B cell (primary cell): ENCODE data around the gene CFAP74. TPM values are rescaled to one million over a fixed set of nuclear protein-coding genes. Genes with fewer than 3 reads are reported as not detected.

ENCODE experiments used
- ATAC-seq: fragments of 200-7000 bp; cut with Tn5 transposase; one replicate; pipeline ENCODE4 v1.10.0; 2021; ENCODE audit warnings: low read depth, mild to moderate bottlenecking, moderate number of reproducible peaks, moderate library complexity
- CTCF ChIA-PET: fragments of 350-600 bp; sonication (Branson Sonifier 250); formaldehyde crosslinking; loops from one replicate; lab custom pipeline; 2021; ENCODE audit warnings: antibody characterized with exemption, inconsistent platforms; lab: Charles Lee
- POLR2A ChIA-PET: fragments of 350-600 bp; sonication (Branson Sonifier 250); formaldehyde crosslinking; loops from one replicate; lab custom pipeline; 2021; ENCODE audit warnings: antibody characterized with exemption; lab: Charles Lee
- DNase-seq: peaks from one replicate; pipeline ENCODE4 v3.0.0; 2013
- H2AFZ ChIP-seq: 2 replicates; pipeline ENCODE4 v1.6.1; 2012; ENCODE audit warnings: mild to moderate bottlenecking, low read depth, low read length; ENCODE audit not compliant: insufficient read depth, poor library complexity, severe bottlenecking
- H3K27ac ChIP-seq, 2 donors: 1 replicate in 1 of 2; 2 replicates in 1 of 2; pipeline ENCODE4 v1.5.1; 2012 to 2013; ENCODE audit warnings: low read length in 2 of 2, mild to moderate bottlenecking in 2 of 2, moderate library complexity in 1 of 2
- H3K27me3 ChIP-seq, 4 experiments: fragments of 200-600 bp in 1 of 4; sonication (generic) in 1 of 4; replicated peaks in 1 of 4; 1 replicate in 2 of 4; 2 replicates in 2 of 4; pipeline versions ENCODE4 v1.6.1 to v1.7.0; 2013 to 2016; ENCODE audit warnings: low read length in 3 of 4, mild to moderate bottlenecking in 2 of 4, mixed read lengths in 1 of 4, moderate library complexity in 1 of 4; ENCODE audit not compliant: insufficient read depth in 4 of 4, control insufficient read depth in 3 of 4; ENCODE audit errors: control extremely low read depth in 1 of 4
- H3K36me3 ChIP-seq, 2 experiments: replicated peaks in 1 of 2; 1 replicate in 1 of 2; 2 replicates in 1 of 2; pipeline versions ENCODE4 v1.6.1 to v1.7.1; 2013; ENCODE audit warnings: low read length in 1 of 2; ENCODE audit not compliant: insufficient read depth in 2 of 2, control insufficient read depth in 1 of 2; ENCODE audit errors: control extremely low read depth in 1 of 2, extremely low read depth in 1 of 2
- H3K4me1 ChIP-seq, 2 donors: fragments of 200-600 bp in 1 of 2; sonication (generic) in 1 of 2; 1 replicate in 1 of 2; 2 replicates in 1 of 2; pipeline versions ENCODE4 v1.5.1 to v1.6.1; 2013 to 2017; ENCODE audit warnings: low read length in 2 of 2; ENCODE audit not compliant: control insufficient read depth in 2 of 2, insufficient read depth in 2 of 2
- H3K4me2 ChIP-seq: replicated peaks from 2 replicates; pipeline ENCODE3; 2012; ENCODE audit warnings: mild to moderate bottlenecking, low read depth, low read length; ENCODE audit not compliant: poor library complexity, severe bottlenecking
- H3K4me3 ChIP-seq, 5 experiments: fragments of 200-600 bp in 1 of 5; sonication (generic) in 1 of 5; 1 replicate in 3 of 5; 2 replicates in 2 of 5; pipeline versions ENCODE4 v1.5.1 to v1.7.0; 2011 to 2016; ENCODE audit warnings: low read length in 4 of 5, mild to moderate bottlenecking in 4 of 5, low read depth in 2 of 5, control low read depth in 1 of 5, moderate library complexity in 1 of 5; ENCODE audit not compliant: insufficient read depth in 1 of 5; ENCODE audit errors: control extremely low read depth in 1 of 5, extremely low read depth in 1 of 5
- H3K79me2 ChIP-seq: fragments of 200-600 bp; sonication (generic); one replicate; pipeline ENCODE4 v1.6.0; 2016; ENCODE audit warnings: low read length; ENCODE audit not compliant: control insufficient read depth, insufficient read depth
- H3K9ac ChIP-seq: fragments of 200-600 bp; sonication (generic); 2 replicates; pipeline ENCODE4 v1.6.1; 2017; ENCODE audit warnings: mild to moderate bottlenecking, low read length, moderate library complexity
- H3K9me3 ChIP-seq, 3 donors: one replicate each; pipeline versions ENCODE4 v1.6.1 to v1.7.1; 2013; ENCODE audit warnings: low read length in 2 of 3; ENCODE audit not compliant: control insufficient read depth in 2 of 3, insufficient read depth in 1 of 3; ENCODE audit errors: control extremely low read depth in 1 of 3
- H4K20me1 ChIP-seq: 2 replicates; pipeline ENCODE4 v1.6.0; 2012; ENCODE audit warnings: mild to moderate bottlenecking, low read length; ENCODE audit not compliant: insufficient read depth, control insufficient read depth, poor library complexity, severe bottlenecking
- H3K27ac Mint-ChIP-seq: one replicate; pipeline ENCODE4 v1.8.0; 2021; ENCODE audit warnings: mixed read lengths
- H3K27me3 Mint-ChIP-seq: one replicate; pipeline ENCODE4 v1.8.0; 2021; ENCODE audit warnings: mixed read lengths
- H3K4me1 Mint-ChIP-seq: one replicate; pipeline ENCODE4 v1.8.0; 2021; ENCODE audit warnings: mixed read lengths
- H3K4me3 Mint-ChIP-seq: one replicate; pipeline ENCODE4 v1.8.0; 2021; ENCODE audit warnings: mixed read lengths
- H3K9me3 Mint-ChIP-seq: one replicate; pipeline ENCODE4 v1.8.0; 2022; ENCODE audit warnings: mixed read lengths; ENCODE audit not compliant: insufficient read depth
- EZH2 ChIP-seq: IDR thresholded peaks from 2 replicates; pipeline ENCODE4 v1.6.1; 2012; ENCODE audit warnings: borderline replicate concordance, low read depth, mild to moderate bottlenecking, moderate library complexity, low read length; ENCODE audit not compliant: insufficient read depth, poor library complexity, severe bottlenecking
- WGBS: methylation state at CpG from one replicate; pipeline ENCODE4 v1.1.5; 2013; ENCODE audit warnings: missing lambda C conversion rate; ENCODE audit not compliant: insufficient coverage; 5-methylcytosine and 5-hydroxymethylcytosine counted together
- intact Hi-C: fragments of 100-400 bp; cut with micrococcal nuclease; formaldehyde crosslinking; loops from one replicate; pipeline ENCODE4 v1.10.0; 2022
- polyA plus RNA-seq: library from polyadenylated mRNA; depleted of rRNA; stranded (reverse); fragments of >200 nt; gene quantifications from 2 replicates; pipeline ENCODE4 v1.2.3, GENCODE V29; 2012
- total RNA-seq, 2 donors: library from RNA; stranded (reverse); fragments of 120-200 nt in 1 of 2; gene quantifications; 1 replicate in 1 of 2; 2 replicates in 1 of 2; pipeline versions ENCODE4 v1.2.3 to v1.2.4, GENCODE V29; 2013 to 2022
- TF ChIP-seq, protein P1 (sequence below): fragments of 200-600 bp; IDR thresholded peaks from one replicate; pipeline ENCODE4 v1.8.0; 2022; ENCODE audit warnings: antibody characterized with exemption, mild to moderate bottlenecking

CFAP74 gene
- total and polyA plus RNA-seq, 2 donors (not counting 1 experiment from before 2014, with no cell fraction given) = not detected

DNA sequence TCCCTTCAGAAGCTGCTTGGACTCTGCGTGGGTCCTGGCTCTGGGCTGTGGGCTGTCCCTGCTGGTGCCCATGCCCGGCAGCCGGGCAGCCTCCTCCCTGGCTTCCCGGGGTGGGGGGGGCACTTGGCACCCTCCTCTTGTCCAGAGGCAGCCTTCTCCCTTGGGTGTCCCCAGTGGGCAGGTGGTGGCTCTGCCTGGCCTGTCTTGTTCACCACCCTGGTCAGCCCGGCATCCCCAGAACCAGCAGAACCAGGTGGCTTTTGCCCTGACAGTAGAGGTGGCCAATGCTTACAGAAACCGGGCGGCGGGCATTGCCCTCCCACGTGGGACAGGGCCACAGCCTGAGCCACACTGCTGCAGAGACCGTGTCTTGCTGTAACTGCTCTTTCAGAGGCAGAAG, 38.0 kb downstream of the CFAP74 start:
- Mint-ChIP-seq H3K27ac (no peak overlapping the region), H3K27me3 (peaks cover 18% of the 10 kb centered on the region), H3K9me3 (no peaks in the 10 kb centered on the region), H3K4me3 (no peak overlapping the region), H3K4me1 (no peaks in the 10 kb centered on the region)
- POLR2A ChIA-PET = no interaction called here
- Histone ChIP-seq H3K9ac (no peak overlapping the region), H2AFZ (no peak overlapping the region), H3K4me2 (no peak overlapping the region), H3K27ac (no peak overlapping the region), H3K9me3 (peaks cover 0 to 10% (median 0%) of the 10 kb centered on the region in 3 donors), H3K36me3 (no peaks in the 10 kb centered on the region), H3K4me3 (no peak overlapping the region), H3K4me1 (no peaks in the 10 kb centered on the region), H3K79me2 (no peaks in the 10 kb centered on the region), H4K20me1 (no peaks in the 10 kb centered on the region), H3K27me3 (peaks cover 0 to 11% (median 0%) of the 10 kb centered on the region in 4 experiments)
- TF ChIP-seq, protein P1, sequence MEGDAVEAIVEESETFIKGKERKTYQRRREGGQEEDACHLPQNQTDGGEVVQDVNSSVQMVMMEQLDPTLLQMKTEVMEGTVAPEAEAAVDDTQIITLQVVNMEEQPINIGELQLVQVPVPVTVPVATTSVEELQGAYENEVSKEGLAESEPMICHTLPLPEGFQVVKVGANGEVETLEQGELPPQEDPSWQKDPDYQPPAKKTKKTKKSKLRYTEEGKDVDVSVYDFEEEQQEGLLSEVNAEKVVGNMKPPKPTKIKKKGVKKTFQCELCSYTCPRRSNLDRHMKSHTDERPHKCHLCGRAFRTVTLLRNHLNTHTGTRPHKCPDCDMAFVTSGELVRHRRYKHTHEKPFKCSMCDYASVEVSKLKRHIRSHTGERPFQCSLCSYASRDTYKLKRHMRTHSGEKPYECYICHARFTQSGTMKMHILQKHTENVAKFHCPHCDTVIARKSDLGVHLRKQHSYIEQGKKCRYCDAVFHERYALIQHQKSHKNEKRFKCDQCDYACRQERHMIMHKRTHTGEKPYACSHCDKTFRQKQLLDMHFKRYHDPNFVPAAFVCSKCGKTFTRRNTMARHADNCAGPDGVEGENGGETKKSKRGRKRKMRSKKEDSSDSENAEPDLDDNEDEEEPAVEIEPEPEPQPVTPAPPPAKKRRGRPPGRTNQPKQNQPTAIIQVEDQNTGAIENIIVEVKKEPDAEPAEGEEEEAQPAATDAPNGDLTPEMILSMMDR = no peak
- TF ChIP-seq EZH2 = no peak
- CTCF ChIA-PET = no interaction called here
- no peak for DNase-seq
- 83% methylated on average over 10 of the region's 10 CpGs for WGBS
- ATAC-seq = no peak
- intact Hi-C loops = no loop called here

DNA sequence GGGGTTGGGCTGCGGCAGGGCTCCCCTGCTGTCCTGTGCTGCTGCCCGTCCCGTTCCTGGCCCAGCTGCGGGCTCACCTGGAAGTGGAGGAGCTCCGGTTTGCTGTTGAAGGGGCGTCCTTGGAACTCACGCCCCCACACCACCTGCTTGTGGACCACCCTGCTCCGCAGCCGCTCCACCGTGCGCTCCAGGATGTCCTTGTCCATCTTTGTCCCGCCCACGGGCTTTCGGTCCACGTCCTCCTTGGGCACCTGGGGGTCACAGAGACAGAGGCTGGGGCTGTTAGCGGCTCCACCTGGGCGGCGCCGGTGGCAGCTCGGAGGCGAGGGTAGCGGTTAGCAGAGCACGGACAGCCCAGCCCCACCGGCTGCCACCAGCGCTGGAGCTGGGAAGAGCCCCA, 38.8 kb downstream of the CFAP74 start:
- Mint-ChIP-seq H3K27ac (no peak overlapping the region), H3K27me3 (peaks cover 19% of the 10 kb centered on the region), H3K4me1 (no peaks in the 10 kb centered on the region), H3K9me3 (no peaks in the 10 kb centered on the region), H3K4me3 (no peak overlapping the region)
- DNase-seq (no peak), ATAC-seq (no peak)
- TF ChIP-seq EZH2 = no peak
- TF ChIP-seq, protein P1 = no peak
- H3K79me2 ChIP-seq = no peaks in the 10 kb centered on the region
- H2AFZ ChIP-seq = no peak overlapping the region
- no peaks in the 10 kb centered on the region for H3K4me1 ChIP-seq
- 86% methylated on average over 25 of the region's 25 CpGs for WGBS
- no peak overlapping the region for H3K4me2 ChIP-seq
- no peak overlapping the region for H3K27ac ChIP-seq
- H3K9me3 ChIP-seq = peaks cover 0 to 4% (median 0%) of the 10 kb centered on the region in 3 donors
- no peak overlapping the region for H3K4me3 ChIP-seq
- H3K36me3 ChIP-seq = no peaks in the 10 kb centered on the region
- H3K27me3 ChIP-seq = peaks cover 0 to 17% (median 1%) of the 10 kb centered on the region in 4 experiments
- ChIA-PET POLR2A (no interaction called here), CTCF (no interaction called here)
- H4K20me1 ChIP-seq = no peaks in the 10 kb centered on the region
- intact Hi-C loops = no loop called here
- no peak overlapping the region for H3K9ac ChIP-seq
